K562 (cell line): Measurements from ENCODE around the gene NQO2. TPM values are rescaled to one million over a fixed set of nuclear protein-coding genes. Genes with fewer than 3 reads are reported as not detected.
A peak's percentile ranks its signal among the peaks of the same experiment; 100 is the strongest.

ENCODE experiments used
- CBX8 ChIP-seq: fragments of 200-600 bp; sonication (generic); IDR thresholded peaks from 2 replicates; pipeline ENCODE4 v1.6.1; 2012; ENCODE audit warnings: borderline replicate concordance, mixed run types, low read depth, mild to moderate bottlenecking, moderate library complexity, mixed read lengths, low read length, control low read depth, inconsistent platforms; ENCODE audit not compliant: poor library complexity, severe bottlenecking; ENCODE audit errors: extremely low read depth
- CREBBP ChIP-seq: IDR thresholded peaks from one replicate; pipeline ENCODE4 v1.6.1; 2012; ENCODE audit warnings: low read depth, mild to moderate bottlenecking, control low read depth, inconsistent platforms, low read length
- ELF4 ChIP-seq: fragments of 450-650 bp; formaldehyde crosslinking; IDR thresholded peaks from 2 replicates; pipeline ENCODE4 v1.4.0; 2022; ENCODE audit warnings: missing genetic modification characterization
- ETV5 ChIP-seq: sonication (generic); formaldehyde crosslinking; IDR thresholded peaks from 2 replicates; pipeline ENCODE4 v1.4.0; 2020; ENCODE audit warnings: low read depth, mild to moderate bottlenecking, missing genetic modification reagents
- GABPB2 ChIP-seq: fragments of 250-450 bp; sonication (Bioruptor Pico); conservative IDR thresholded peaks from 2 replicates; pipeline ENCODE4 v1.5.1; 2021; ENCODE audit warnings: mild to moderate bottlenecking
- HINFP ChIP-seq: fragments of 450-650 bp; conservative IDR thresholded peaks from 2 replicates; pipeline ENCODE4 v1.6.1; 2016; ENCODE audit warnings: missing genetic modification characterization, low read depth, mild to moderate bottlenecking, control low read depth, missing compliant biosample characterization
- HIVEP1 ChIP-seq: fragments of 250-450 bp; sonication (Bioruptor Pico); IDR thresholded peaks from 2 replicates; pipeline ENCODE4 v1.4.0; 2020; ENCODE audit warnings: mild to moderate bottlenecking
- IFI16 ChIP-seq: fragments of 250-450 bp; sonication (Bioruptor Pico); IDR thresholded peaks from 2 replicates; pipeline ENCODE4 v2.1.2; 2022; ENCODE audit warnings: mild to moderate bottlenecking, inconsistent platforms
- ILK ChIP-seq: fragments of 450-650 bp; IDR thresholded peaks from 2 replicates; pipeline ENCODE4 v1.6.1; 2016; ENCODE audit warnings: missing genetic modification characterization, low read depth, mild to moderate bottlenecking, missing compliant biosample characterization, moderate library complexity, borderline replicate concordance
- KAT7 ChIP-seq: sonication (generic); formaldehyde crosslinking; IDR thresholded peaks from 2 replicates; pipeline ENCODE4 v1.8.0; 2022; ENCODE audit warnings: missing genetic modification reagents, mild to moderate bottlenecking, borderline replicate concordance
- MAFF ChIP-seq: IDR thresholded peaks from 2 replicates; pipeline ENCODE4 v1.6.1; 2012; ENCODE audit warnings: low read length, improper control_type of control experiment
- MCM5 ChIP-seq: fragments of 450-650 bp; IDR thresholded peaks from 2 replicates; pipeline ENCODE4 v1.6.1; 2016; ENCODE audit warnings: low read depth
- NFE2 ChIP-seq: IDR thresholded peaks from 2 replicates; pipeline ENCODE4 v1.6.1; 2014; ENCODE audit warnings: antibody characterized with exemption, low read depth
- NFIX ChIP-seq: fragments of 250-450 bp; sonication (Bioruptor Pico); IDR thresholded peaks from 2 replicates; pipeline ENCODE4 v1.4.0; 2020; ENCODE audit warnings: low read depth, mild to moderate bottlenecking, moderate library complexity
- NR2C1 ChIP-seq, 2 experiments: fragments of 450-650 bp; IDR thresholded peaks; 2 replicates each; pipeline ENCODE4 v1.6.1; 2017; ENCODE audit warnings: mild to moderate bottlenecking in 2 of 2, antibody characterized with exemption in 1 of 2, inconsistent platforms in 1 of 2, missing compliant biosample characterization in 1 of 2, missing genetic modification characterization in 1 of 2
- POLR2H ChIP-seq: IDR thresholded peaks from 2 replicates; pipeline ENCODE4 v1.6.1; 2016; ENCODE audit warnings: missing genetic modification characterization, low read depth, mild to moderate bottlenecking, control low read depth, missing compliant biosample characterization, moderate library complexity
- RHOXF2B ChIP-seq: fragments of 250-450 bp; sonication (Bioruptor Pico); conservative IDR thresholded peaks from 2 replicates; pipeline ENCODE4 v1.5.1; 2021
- VEZF1 ChIP-seq: fragments of 200-800 bp; sonication (Bioruptor generic); IDR thresholded peaks from 2 replicates; pipeline ENCODE4 v1.6.1; 2017; ENCODE audit warnings: missing genetic modification characterization, missing compliant biosample characterization
- ZC3H11A ChIP-seq: IDR thresholded peaks from 2 replicates; pipeline ENCODE4 v1.6.1; 2012; ENCODE audit warnings: low read depth, low read length, improper control_type of control experiment
- ZNF124 ChIP-seq: sonication (generic); formaldehyde crosslinking; IDR thresholded peaks from 2 replicates; pipeline ENCODE4 v1.8.1; 2022; ENCODE audit warnings: missing genetic modification reagents
- ZNF224 ChIP-seq: sonication (generic); formaldehyde crosslinking; IDR thresholded peaks from 2 replicates; pipeline ENCODE4 v1.8.0; 2022; ENCODE audit warnings: mild to moderate bottlenecking, missing genetic modification reagents
- polyA plus RNA-seq, 8 experiments: library from polyadenylated mRNA; depleted of rRNA in 4 of 8; stranded (reverse) in 5 of 8; unstranded in 3 of 8; fragments of >200 nt; fragmentation: Nextera tagmentation in 2 of 8; fragmentation: Illumina TruSeq in 1 of 8; extraction: Ambion mirVana in 2 of 8; extraction: Trizol in 1 of 8; gene quantifications; 2 replicates each; pipeline versions ENCODE4 v1.2.1 to v1.2.3, GENCODE V29; 2011 to 2014; ENCODE audit warnings: inconsistent platforms in 1 of 8, missing spikeins in 1 of 8
- total RNA-seq, 7 experiments: library from RNA; depleted of rRNA in 6 of 7; stranded (reverse); fragments of >200 nt in 6 of 7; fragmentation: Illumina TruSeq in 2 of 7; extraction: Trizol in 2 of 7; gene quantifications; 2 replicates each; pipeline versions ENCODE4 v1.2.1 to v1.2.3, GENCODE V29; 2011 to 2021; ENCODE audit warnings: low replicate concordance in 1 of 7
- TF ChIP-seq, protein P1 (sequence below): fragments of 250-450 bp; sonication (Bioruptor Pico); IDR thresholded peaks from 2 replicates; pipeline ENCODE4 v1.4.0; 2020; ENCODE audit warnings: mild to moderate bottlenecking, moderate library complexity

Gene NQO2
- total and polyA plus RNA-seq, 9 of the 15 experiments (the other 6 are each of a cell fraction or from before 2014, with no cell fraction given): 54.6 to 214 (median 116) TPM

- TF ChIP-seq ELF4 (CRISPR knock-in tag) (no peak), KAT7 (CRISPR knock-in tag) (peak; percentile 95), RHOXF2B (no peak), POLR2H (tag) (peak; percentile 89), IFI16 (CRISPR knock-in tag) (no peak), NFE2 (no peak), GABPB2 (CRISPR knock-in tag) (no peak), ZNF124 (CRISPR knock-in tag) (no peak), VEZF1 (peak; percentile 81), CREBBP (no peak), NR2C1 (IDR thresholded peaks at IDR 0.05) (no peak), NR2C1 (tag; IDR thresholded peaks at IDR 0.05) (no peak), ETV5 (no peak; the same call in none of the 2 replicates), ZNF224 (CRISPR knock-in tag) (0 out of 2 replicates have a peak, but pooled peaks have one; percentile 45), NFIX (no peak), HIVEP1 (no peak), MCM5 (no peak), MAFF (no peak), ILK (no peak), ZC3H11A (no peak; the same call in 1 of the 2 replicates), CBX8 (no peak), HINFP (tag) (no peak)
- TF ChIP-seq, protein P1, sequence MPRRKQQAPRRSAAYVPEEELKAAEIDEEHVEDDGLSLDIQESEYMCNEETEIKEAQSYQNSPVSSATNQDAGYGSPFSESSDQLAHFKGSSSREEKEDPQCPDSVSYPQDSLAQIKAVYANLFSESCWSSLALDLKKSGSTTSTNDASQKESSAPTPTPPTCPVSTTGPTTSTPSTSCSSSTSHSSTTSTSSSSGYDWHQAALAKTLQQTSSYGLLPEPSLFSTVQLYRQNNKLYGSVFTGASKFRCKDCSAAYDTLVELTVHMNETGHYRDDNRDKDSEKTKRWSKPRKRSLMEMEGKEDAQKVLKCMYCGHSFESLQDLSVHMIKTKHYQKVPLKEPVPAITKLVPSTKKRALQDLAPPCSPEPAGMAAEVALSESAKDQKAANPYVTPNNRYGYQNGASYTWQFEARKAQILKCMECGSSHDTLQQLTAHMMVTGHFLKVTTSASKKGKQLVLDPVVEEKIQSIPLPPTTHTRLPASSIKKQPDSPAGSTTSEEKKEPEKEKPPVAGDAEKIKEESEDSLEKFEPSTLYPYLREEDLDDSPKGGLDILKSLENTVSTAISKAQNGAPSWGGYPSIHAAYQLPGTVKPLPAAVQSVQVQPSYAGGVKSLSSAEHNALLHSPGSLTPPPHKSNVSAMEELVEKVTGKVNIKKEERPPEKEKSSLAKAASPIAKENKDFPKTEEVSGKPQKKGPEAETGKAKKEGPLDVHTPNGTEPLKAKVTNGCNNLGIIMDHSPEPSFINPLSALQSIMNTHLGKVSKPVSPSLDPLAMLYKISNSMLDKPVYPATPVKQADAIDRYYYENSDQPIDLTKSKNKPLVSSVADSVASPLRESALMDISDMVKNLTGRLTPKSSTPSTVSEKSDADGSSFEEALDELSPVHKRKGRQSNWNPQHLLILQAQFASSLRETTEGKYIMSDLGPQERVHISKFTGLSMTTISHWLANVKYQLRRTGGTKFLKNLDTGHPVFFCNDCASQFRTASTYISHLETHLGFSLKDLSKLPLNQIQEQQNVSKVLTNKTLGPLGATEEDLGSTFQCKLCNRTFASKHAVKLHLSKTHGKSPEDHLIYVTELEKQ (CRISPR knock-in tag): no peak
These were observed at the start of gene NQO2 (continued) for GRCh38 chr6:2999618-3000557.
